ENCODE results near the gene TCF4.

The TCF4 gene

GRCh38 chr18:55523001-55523400 lies 65.0 kb downstream of the TCF4 start:
- TF ChIP-seq, protein P1, sequence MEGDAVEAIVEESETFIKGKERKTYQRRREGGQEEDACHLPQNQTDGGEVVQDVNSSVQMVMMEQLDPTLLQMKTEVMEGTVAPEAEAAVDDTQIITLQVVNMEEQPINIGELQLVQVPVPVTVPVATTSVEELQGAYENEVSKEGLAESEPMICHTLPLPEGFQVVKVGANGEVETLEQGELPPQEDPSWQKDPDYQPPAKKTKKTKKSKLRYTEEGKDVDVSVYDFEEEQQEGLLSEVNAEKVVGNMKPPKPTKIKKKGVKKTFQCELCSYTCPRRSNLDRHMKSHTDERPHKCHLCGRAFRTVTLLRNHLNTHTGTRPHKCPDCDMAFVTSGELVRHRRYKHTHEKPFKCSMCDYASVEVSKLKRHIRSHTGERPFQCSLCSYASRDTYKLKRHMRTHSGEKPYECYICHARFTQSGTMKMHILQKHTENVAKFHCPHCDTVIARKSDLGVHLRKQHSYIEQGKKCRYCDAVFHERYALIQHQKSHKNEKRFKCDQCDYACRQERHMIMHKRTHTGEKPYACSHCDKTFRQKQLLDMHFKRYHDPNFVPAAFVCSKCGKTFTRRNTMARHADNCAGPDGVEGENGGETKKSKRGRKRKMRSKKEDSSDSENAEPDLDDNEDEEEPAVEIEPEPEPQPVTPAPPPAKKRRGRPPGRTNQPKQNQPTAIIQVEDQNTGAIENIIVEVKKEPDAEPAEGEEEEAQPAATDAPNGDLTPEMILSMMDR (IDR thresholded peaks at IDR 0.05), result no peak

- TF ChIP-seq, protein P1 (IDR thresholded peaks at IDR 0.05), result peak; percentile 46
These were observed 66.0 kb downstream of the TCF4 start for GRCh38 chr18:55522011-55522410.

- TF ChIP-seq, protein P1 (IDR thresholded peaks at IDR 0.05), result no peak
These were observed 70.9 kb downstream of the TCF4 start for GRCh38 chr18:55517055-55517454.

DNA sequence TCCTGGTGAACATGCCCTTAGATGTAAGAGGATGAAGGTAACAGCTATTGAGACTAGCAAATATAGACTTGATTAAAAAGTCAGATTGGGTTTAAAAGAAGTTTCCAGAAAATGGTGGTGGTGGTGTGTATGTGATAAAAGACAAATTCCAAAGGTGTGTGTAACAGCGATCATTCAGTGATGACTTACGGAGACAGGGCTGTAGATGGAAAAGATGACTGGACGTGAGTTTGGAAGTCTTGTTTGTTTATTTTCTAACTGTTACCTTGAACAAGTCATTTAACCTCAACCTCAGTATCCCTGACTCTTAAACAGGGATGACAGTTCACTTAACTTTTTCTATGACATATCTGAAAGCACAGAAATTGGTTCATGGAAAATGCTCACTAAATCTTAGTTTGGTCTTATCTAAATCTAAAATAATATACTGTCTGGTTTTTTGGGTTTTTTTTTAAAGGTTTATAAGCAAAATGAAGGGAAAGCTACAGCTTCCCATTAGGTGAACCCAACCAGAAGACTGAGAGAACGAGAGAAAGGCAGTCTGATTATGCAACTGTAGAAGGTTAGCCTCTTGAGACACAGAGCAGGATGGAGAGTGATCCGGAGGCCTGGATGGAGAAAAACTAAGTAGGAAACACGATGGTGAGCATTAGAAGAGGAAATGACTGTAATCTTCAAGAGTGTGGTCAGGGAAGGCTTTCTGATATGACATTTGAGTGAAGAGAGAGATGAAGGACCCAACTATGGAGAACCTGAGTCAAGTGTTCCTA lies 71.9 kb downstream of the TCF4 start:
- TF ChIP-seq, protein P1 (IDR thresholded peaks at IDR 0.05), result no peak

- TF ChIP-seq, protein P1 (IDR thresholded peaks at IDR 0.05), result no peak
These were observed 72.8 kb downstream of the TCF4 start for GRCh38 chr18:55515214-55515613.

DNA sequence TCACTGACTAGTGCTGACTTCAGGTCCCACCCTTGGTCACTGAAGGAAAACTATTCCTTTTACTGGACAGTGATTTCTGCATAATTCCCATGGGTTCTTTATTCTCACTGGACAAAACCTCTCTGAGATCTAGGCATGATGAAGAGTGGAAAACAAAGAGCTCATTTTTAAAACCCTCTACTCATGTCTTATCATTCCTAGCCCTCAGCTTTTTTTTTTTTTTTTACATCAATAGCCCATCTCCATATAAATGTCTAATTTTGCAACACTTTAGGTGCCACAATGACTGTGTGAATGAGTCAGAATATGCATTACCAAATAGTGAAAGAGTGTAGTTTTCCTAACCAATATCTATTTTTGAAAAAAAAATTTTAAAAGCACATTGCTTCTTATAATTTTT lies 74.8 kb downstream of the TCF4 start:
- TF ChIP-seq, protein P1 (IDR thresholded peaks at IDR 0.05), result no peak

DNA sequence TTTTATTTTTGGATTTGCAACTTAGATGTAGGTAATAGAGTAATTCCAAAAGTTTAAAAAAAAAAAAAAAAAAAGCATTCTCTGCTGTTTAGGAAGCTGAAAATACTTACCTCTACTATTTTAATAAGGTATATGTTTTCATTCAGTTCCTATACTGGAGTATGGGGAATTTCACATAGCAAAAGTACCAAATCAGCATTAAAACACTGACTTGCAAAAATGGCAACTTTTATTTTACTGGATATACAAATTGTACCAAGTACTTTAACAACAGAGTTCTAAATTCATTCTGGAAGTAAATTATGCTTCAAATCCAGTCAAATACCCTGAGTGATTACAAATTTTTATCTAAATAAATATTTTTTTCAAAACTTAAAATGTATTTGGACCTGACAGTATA lies 76.7 kb downstream of the TCF4 start:
- TF ChIP-seq, protein P1 (IDR thresholded peaks at IDR 0.05), result no peak

- TF ChIP-seq, protein P1 (IDR thresholded peaks at IDR 0.05), result no peak
These were observed 77.2 kb downstream of the TCF4 start for GRCh38 chr18:55510809-55511208.

All from LNCAP (cell line).